Fibroblast of lung (primary cell): ENCODE data around the gene CDC42EP5.

Experiments
- EZH2 ChIP-seq: IDR thresholded peaks from 2 replicates; pipeline ENCODE4 v1.5.1; 2012; ENCODE audit warnings: low read length, control low read depth, mild to moderate bottlenecking; ENCODE audit errors: missing control alignments
- TF ChIP-seq, protein P1 (sequence below), 2 donors: IDR thresholded peaks in 1 of 2; conservative IDR thresholded peaks in 1 of 2; 1 replicate in 1 of 2; 2 replicates in 1 of 2; pipeline ENCODE4 v1.5.1; 2011 to 2012; ENCODE audit warnings: low read length in 2 of 2, control low read depth in 1 of 2, inconsistent platforms in 1 of 2, low read depth in 1 of 2, mild to moderate bottlenecking in 1 of 2

DNA sequence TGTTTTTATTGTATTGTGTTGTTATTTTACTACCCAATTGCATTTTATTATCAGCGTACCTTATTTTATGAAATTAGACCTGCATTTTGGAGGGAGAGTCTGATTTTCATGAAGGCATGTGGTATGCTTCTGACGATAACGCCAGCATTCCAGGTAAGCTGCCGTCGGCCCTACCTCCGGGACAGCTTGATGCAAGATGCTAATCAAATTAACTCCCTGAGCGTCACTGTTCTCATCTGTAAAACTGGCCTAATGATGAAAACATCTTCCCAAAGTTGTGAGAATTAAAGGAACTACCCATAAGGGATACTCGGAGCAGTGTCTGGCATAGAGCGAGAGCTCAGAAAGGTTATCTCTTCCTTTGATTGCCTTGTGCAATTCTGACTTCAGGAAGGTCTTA is 16.7 kb upstream of the CDC42EP5 start:
- TF ChIP-seq, protein P1, sequence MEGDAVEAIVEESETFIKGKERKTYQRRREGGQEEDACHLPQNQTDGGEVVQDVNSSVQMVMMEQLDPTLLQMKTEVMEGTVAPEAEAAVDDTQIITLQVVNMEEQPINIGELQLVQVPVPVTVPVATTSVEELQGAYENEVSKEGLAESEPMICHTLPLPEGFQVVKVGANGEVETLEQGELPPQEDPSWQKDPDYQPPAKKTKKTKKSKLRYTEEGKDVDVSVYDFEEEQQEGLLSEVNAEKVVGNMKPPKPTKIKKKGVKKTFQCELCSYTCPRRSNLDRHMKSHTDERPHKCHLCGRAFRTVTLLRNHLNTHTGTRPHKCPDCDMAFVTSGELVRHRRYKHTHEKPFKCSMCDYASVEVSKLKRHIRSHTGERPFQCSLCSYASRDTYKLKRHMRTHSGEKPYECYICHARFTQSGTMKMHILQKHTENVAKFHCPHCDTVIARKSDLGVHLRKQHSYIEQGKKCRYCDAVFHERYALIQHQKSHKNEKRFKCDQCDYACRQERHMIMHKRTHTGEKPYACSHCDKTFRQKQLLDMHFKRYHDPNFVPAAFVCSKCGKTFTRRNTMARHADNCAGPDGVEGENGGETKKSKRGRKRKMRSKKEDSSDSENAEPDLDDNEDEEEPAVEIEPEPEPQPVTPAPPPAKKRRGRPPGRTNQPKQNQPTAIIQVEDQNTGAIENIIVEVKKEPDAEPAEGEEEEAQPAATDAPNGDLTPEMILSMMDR (conservative IDR thresholded peaks at IDR 0.05 in 1 of 2, IDR thresholded peaks at IDR 0.05 in 1 of 2; ENCODE audit: low read depth in 1 of 2, low read length in 2 of 2) = no peak
- no peak for TF ChIP-seq EZH2
